Small intestine (tissue), 16 donors: ENCODE results near the gene VSNL1. TPM values are rescaled to one million over a fixed set of nuclear protein-coding genes. Genes with fewer than 3 reads are reported as not detected.

Experiments
- DNase-seq, 2 donors: peaks; one replicate each; pipeline versions ENCODE4 v3.0.0 to v3.0.0-alpha.2; 2013
- FAIRE-seq: peaks from 2 replicates; lab custom pipeline; 2012; peaks lifted over from hg19 to GRCh38; lab: Jason Lieb, UNC
- H3K27ac ChIP-seq, 3 donors: one replicate each; pipeline ENCODE4 v1.5.1; 2013; ENCODE audit warnings: low read length in 2 of 3, mild to moderate bottlenecking in 2 of 3, control low read depth in 1 of 3, inconsistent platforms in 1 of 3, low read depth in 1 of 3, moderate library complexity in 1 of 3
- H3K27me3 ChIP-seq, 3 donors: one replicate each; pipeline ENCODE4 v1.6.1; 2013; ENCODE audit warnings: low read length in 3 of 3, inconsistent platforms in 1 of 3; ENCODE audit not compliant: control insufficient read depth in 3 of 3, insufficient read depth in 3 of 3
- H3K36me3 ChIP-seq, 3 donors: one replicate each; pipeline ENCODE4 v1.6.1; 2013; ENCODE audit warnings: low read length in 3 of 3, inconsistent platforms in 1 of 3, low read depth in 1 of 3, mild to moderate bottlenecking in 1 of 3, moderate library complexity in 1 of 3; ENCODE audit not compliant: control insufficient read depth in 3 of 3, insufficient read depth in 2 of 3
- H3K4me1 ChIP-seq, 3 donors: one replicate each; pipeline ENCODE4 v1.6.1; 2013; ENCODE audit warnings: low read length in 2 of 3, inconsistent platforms in 1 of 3, low read depth in 1 of 3, mild to moderate bottlenecking in 1 of 3, moderate library complexity in 1 of 3; ENCODE audit not compliant: control insufficient read depth in 3 of 3, insufficient read depth in 2 of 3
- H3K4me3 ChIP-seq, 3 donors: one replicate each; pipeline ENCODE4 v1.5.1; 2013; ENCODE audit warnings: low read length in 3 of 3, control low read depth in 1 of 3, inconsistent platforms in 1 of 3, low read depth in 1 of 3, mild to moderate bottlenecking in 1 of 3, moderate library complexity in 1 of 3
- H3K9me3 ChIP-seq, 2 donors: one replicate each; pipeline ENCODE4 v1.6.1; 2013; ENCODE audit warnings: low read depth in 1 of 2, low read length in 1 of 2; ENCODE audit not compliant: control insufficient read depth in 2 of 2, insufficient read depth in 1 of 2
- WGBS, 3 donors: extraction: QIAGEN DNeasy Blood & Tissue Kit; methylation state at CpG; one replicate each; pipeline ENCODE4 v1.1.7; 2013; 5-methylcytosine and 5-hydroxymethylcytosine counted together
- long read RNA-seq, 10 donors: transcript quantifications; one replicate each; lab custom pipeline, GENCODE V29; 2026
- polyA plus RNA-seq, 4 donors: library from polyadenylated mRNA; stranded (reverse) in 3 of 4; unstranded in 1 of 4; fragments of 200-250 nt in 3 of 4; fragments of 120-200 nt in 1 of 4; gene quantifications; one replicate each; pipeline versions ENCODE4 v1.2.1 to v1.2.3, GENCODE V29; 2013
- donor health status: healthy with polysubstance abuse.
- donor health status: control.
- donor health status: control.
- donor health status: Bipolar disorder and iron deficiency.
- donor health status: healthy.

VSNL1 gene
- polyA plus RNA-seq, result under 1 TPM in 3 of 4 donors, not detected in 1; 0.07 to 0.54 (median 0.16) TPM
- long read RNA-seq, donor 1, result 0 reads
- long read RNA-seq, donor 2, result 0 reads
- long read RNA-seq, donor 3, result 0 reads
- long read RNA-seq, donor 4, result 0 reads
- long read RNA-seq, donor 5, result 0 reads
- long read RNA-seq, donor 6, result 0 reads
- long read RNA-seq, donor 7, result 0 reads
- long read RNA-seq, donor 8, result 0 reads
- long read RNA-seq, donor 9, result 0 reads
- long read RNA-seq, donor 10, result 0 reads

- no peaks in the 10 kb centered on the region for H3K36me3 ChIP-seq
- 2% methylated on average over 42 to 43 of the region's 43 CpGs for WGBS, 3 donors
- DNase-seq (peak in 1 of 2 donors; percentile 88), FAIRE-seq (no peak)
- peaks cover 0 to 47% (median 32%) of the 10 kb centered on the region in 3 donors for H3K27me3 ChIP-seq
- H3K27ac ChIP-seq, result peak within 1 kb of the TSS in 1 of 3 donors; percentile 39
- H3K4me1 ChIP-seq, result peaks cover 0 to 11% (median 0%) of the 10 kb centered on the region in 3 donors
- H3K4me3 ChIP-seq, result peak within 1 kb of the TSS; percentile 26 to 60 (median 59)
- H3K9me3 ChIP-seq, result no peaks in the 10 kb centered on the region
These were observed at the start of gene VSNL1 for GRCh38 chr2:17540093-17540812. Gene VSNL1, plus strand, starts transcription at chr2:17540696. Its CDS starts 51,379 bp downstream, at chr2:17592075.

GRCh38 chr2:17495590-17495989 lies 44.9 kb upstream of the VSNL1 start:
- peaks cover 0 to 3% (median 0%) of the 10 kb centered on the region in 3 donors for H3K27me3 ChIP-seq
- H3K9me3 ChIP-seq, result no peaks in the 10 kb centered on the region
- WGBS, 3 donors, result 46 to 67% (median 63%) methylated on average over 1 of the region's 1 CpG
- H3K4me1 ChIP-seq, result no peaks in the 10 kb centered on the region
- DNase-seq (no peak), FAIRE-seq (no peak)
- no peaks in the 10 kb centered on the region for H3K36me3 ChIP-seq
- no peak overlapping the region for H3K4me3 ChIP-seq
- no peak overlapping the region for H3K27ac ChIP-seq

DNA sequence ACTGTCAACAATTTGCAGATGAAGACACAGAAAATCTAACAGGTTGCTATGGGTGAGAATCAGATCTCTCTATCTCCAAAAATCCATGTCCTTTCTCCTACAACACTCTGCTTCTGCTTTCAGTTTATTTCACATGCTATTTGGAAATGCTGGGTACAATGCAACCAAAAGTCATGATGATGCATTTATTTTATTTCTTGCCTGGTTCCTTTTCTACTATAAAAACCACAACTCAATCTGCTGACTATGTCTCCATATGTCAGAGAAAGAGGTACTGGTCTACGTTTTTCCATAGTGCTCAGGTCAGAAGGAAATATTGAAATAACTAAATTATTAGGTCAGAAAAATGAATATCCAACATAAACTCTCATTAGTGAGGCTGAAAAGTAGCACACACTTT lies 42.8 kb upstream of the VSNL1 start:
- no peak for FAIRE-seq

GRCh38 chr2:17506736-17507616 lies 33.5 kb upstream of the VSNL1 start:
- H3K36me3 ChIP-seq, result no peaks in the 10 kb centered on the region
- H3K27ac ChIP-seq, result no peak overlapping the region
- FAIRE-seq, result no peak
- DNase-seq, result no peak
- WGBS, 3 donors, result 60 to 73% (median 65%) methylated on average over 2 of the region's 2 CpGs
- no peaks in the 10 kb centered on the region for H3K9me3 ChIP-seq
- H3K27me3 ChIP-seq, result no peaks in the 10 kb centered on the region
- H3K4me1 ChIP-seq, result no peaks in the 10 kb centered on the region
- no peak overlapping the region for H3K4me3 ChIP-seq

More for the DNA sequence above, 42.8 kb upstream of the VSNL1 start:
- H3K9me3 ChIP-seq, result no peaks in the 10 kb centered on the region
- peaks cover 0 to 3% (median 0%) of the 10 kb centered on the region in 3 donors for H3K27me3 ChIP-seq
- WGBS, 3 donors, result 29 to 52% (median 50%) methylated on average over 1 of the region's 1 CpG
- H3K27ac ChIP-seq, result no peak overlapping the region
- DNase-seq, result no peak
- no peaks in the 10 kb centered on the region for H3K4me1 ChIP-seq
- H3K4me3 ChIP-seq, result no peak overlapping the region
- no peaks in the 10 kb centered on the region for H3K36me3 ChIP-seq

DNA sequence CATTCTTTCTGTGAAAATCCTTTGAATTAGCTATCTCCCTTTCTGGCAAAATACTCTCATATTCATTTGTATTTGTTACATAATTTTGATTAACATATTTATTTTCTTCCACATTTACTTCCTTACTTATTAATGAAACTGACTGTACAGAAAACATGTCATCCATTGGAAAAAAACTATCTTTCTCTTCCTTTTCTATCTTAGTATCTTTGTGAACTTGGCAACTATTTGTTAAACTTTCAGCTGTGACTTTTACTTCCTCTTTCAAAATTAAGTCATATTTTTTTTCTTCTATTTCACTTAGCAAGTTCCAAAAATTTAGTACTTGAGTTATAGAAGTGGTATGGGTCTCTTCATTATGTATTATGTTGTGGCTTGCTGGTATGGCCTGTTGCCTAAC lies 24.8 kb upstream of the VSNL1 start:
- Histone ChIP-seq H3K4me1 (peaks cover 0 to 7% (median 3%) of the 10 kb centered on the region in 3 donors), H3K27ac (no peak overlapping the region), H3K4me3 (no peak overlapping the region), H3K36me3 (no peaks in the 10 kb centered on the region), H3K27me3 (peaks cover 0 to 7% (median 6%) of the 10 kb centered on the region in 3 donors), H3K9me3 (no peaks in the 10 kb centered on the region)
- no peak for DNase-seq
- no peak for FAIRE-seq

DNA sequence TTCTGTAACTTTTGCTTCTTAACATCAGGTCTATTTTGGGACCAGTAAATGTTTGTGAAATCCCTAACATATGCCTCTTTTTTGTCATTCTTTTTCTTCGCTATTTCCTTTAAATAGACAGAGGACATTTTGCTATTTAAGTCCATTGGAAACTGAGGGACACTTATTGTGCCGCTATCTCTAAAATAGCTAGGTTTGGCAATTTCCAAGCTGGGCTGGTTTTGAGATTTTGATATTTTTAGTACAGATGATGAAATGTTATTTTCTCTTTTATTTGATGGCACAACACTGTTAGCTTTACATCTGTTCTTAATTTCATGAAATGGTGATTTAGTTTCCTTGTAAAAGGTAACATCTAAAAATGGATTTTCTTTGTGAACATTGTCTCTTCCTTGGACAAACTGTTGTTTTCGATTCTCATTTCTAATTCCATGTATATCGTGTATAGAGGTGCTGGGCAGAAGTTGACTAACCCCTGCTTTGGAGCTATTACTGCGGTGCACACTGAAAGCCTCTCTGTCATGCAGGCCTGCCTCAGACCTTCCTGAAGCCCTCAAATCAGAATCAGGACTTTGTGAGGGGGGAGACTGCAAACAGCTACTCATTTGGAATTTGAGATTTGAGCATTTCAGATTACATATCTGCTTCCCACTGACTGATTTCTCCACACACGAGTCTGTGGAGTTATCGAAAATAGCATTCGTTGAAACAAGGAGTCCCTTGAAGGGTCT lies 22.9 kb upstream of the VSNL1 start:
- H3K27me3 ChIP-seq, result peaks cover 0 to 9% (median 6%) of the 10 kb centered on the region in 3 donors
- H3K9me3 ChIP-seq, result no peaks in the 10 kb centered on the region
- peak overlapping the region in 1 of 3 donors; percentile 37 for H3K4me3 ChIP-seq
- DNase-seq, result no peak
- FAIRE-seq, result no peak
- WGBS, 3 donors, result 40 to 45% (median 43%) methylated on average over 8 of the region's 8 CpGs
- H3K27ac ChIP-seq, result no peak overlapping the region
- no peaks in the 10 kb centered on the region for H3K36me3 ChIP-seq
- peaks cover 0 to 7% (median 3%) of the 10 kb centered on the region in 3 donors for H3K4me1 ChIP-seq

DNA sequence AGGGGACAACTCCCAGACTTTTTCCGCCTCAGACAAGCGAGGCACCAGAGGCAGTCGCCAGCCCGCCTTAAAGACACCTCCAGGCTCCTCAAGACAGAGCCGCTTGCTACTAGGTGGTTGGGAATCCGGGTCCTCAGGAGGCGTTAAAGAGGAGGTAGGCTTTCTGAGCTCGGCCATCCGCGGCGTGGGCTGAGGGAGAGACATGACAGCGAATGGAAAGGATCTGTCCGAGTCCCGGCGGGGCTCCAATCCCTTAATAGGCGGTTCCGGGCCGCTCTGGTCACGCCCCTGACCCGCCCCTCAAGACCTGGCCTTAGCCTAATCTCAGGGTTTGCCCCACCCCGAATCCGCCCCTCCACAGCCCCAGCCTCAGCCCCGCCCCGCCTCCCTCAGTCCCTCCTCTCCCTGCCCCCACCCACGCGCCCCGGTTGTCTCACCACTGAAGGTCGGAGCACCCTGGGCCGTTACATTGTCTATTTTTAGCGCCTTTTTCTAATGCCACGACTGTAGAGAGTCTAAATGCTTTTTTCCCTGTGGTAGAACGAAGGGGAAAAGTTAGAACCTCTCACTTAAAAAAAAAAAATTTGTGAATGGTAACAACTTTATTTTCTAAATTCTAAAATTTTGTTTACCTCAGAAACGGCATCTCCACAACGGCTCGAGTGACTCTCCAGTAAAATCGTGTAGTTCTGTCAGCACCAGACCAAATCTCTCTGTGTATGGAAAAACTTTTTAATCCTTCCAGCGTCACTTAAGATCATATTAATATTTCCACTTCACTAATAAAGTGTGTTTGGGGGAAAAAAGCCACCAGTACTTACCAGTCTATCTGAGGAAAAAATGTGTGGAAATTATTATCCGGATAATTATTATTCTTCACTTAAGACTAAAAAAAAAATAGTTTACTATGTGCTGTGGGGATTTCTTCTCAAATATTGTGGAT lies 22.0 kb upstream of the VSNL1 start, which contains the start of gene RAD51AP2:
TSS of gene RAD51AP2 (minus strand) at position 229 of the 943 bp plus-strand sequence. CDS start at position 204, 25 bp downstream.
- H3K4me1 ChIP-seq, result peaks cover 0 to 7% (median 3%) of the 10 kb centered on the region in 3 donors
- no peak for FAIRE-seq
- no peaks in the 10 kb centered on the region for H3K9me3 ChIP-seq
- peak; percentile 19 to 77 for DNase-seq
- H3K4me3 ChIP-seq, result peak within 1 kb of the TSS in 2 of 3 donors; percentile 23 to 37
- H3K27me3 ChIP-seq, result peaks cover 0 to 9% (median 6%) of the 10 kb centered on the region in 3 donors
- no peaks in the 10 kb centered on the region for H3K36me3 ChIP-seq
- no peak within 1 kb of the TSS for H3K27ac ChIP-seq
- 4 to 7% (median 5%) methylated on average over 37 to 38 of the region's 38 CpGs for WGBS, 3 donors
